ENCODE data around the gene EIF4H. TPM values are rescaled to one million over a fixed set of nuclear protein-coding genes. Genes with fewer than 3 reads are reported as not detected.

The EIF4H gene
- total and polyA plus RNA-seq, 12 donors = 76.2 to 239 (median 191) TPM

DNA sequence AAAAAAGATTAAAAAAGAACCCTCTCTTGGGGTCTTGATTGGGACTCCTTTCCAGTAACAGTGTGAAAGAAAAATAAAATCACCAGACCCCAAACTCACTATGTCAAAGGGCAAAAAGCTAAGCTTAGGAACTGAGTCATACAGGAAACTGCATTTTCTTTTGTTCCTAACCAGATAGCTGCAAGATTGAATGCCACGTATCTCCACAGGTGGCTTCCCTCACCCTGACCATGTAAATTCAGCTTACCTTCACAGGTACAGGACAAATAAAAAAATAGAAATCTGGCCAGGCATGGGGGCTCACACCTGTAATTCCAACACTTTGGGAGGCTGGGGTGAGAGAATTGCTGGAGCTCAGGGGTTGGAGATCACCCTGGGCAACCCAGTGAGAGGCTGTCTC is 32.5 kb upstream of the EIF4H start:
- DNase-seq (no peak), ATAC-seq (no peak)
- H3K4me1 ChIP-seq = peaks cover 0 to 3% (median 0%) of the 10 kb centered on the region in 9 donors
- no peak overlapping the region for H3K4me3 ChIP-seq
- 45 to 67% methylated on average over 1 of the region's 1 CpG for WGBS, 2 donors
- intact Hi-C loops (cut with DNase I) = no loop called here
- H3K36me3 ChIP-seq = no peaks in the 10 kb centered on the region
- H3K27me3 ChIP-seq = no peaks in the 10 kb centered on the region
- TF ChIP-seq, protein P1, sequence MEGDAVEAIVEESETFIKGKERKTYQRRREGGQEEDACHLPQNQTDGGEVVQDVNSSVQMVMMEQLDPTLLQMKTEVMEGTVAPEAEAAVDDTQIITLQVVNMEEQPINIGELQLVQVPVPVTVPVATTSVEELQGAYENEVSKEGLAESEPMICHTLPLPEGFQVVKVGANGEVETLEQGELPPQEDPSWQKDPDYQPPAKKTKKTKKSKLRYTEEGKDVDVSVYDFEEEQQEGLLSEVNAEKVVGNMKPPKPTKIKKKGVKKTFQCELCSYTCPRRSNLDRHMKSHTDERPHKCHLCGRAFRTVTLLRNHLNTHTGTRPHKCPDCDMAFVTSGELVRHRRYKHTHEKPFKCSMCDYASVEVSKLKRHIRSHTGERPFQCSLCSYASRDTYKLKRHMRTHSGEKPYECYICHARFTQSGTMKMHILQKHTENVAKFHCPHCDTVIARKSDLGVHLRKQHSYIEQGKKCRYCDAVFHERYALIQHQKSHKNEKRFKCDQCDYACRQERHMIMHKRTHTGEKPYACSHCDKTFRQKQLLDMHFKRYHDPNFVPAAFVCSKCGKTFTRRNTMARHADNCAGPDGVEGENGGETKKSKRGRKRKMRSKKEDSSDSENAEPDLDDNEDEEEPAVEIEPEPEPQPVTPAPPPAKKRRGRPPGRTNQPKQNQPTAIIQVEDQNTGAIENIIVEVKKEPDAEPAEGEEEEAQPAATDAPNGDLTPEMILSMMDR (IDR thresholded peaks at IDR 0.05) = no peak
- H3K27ac ChIP-seq = no peak overlapping the region
- peaks cover 0 to 7% (median 0%) of the 10 kb centered on the region in 11 donors for H3K9me3 ChIP-seq

DNA sequence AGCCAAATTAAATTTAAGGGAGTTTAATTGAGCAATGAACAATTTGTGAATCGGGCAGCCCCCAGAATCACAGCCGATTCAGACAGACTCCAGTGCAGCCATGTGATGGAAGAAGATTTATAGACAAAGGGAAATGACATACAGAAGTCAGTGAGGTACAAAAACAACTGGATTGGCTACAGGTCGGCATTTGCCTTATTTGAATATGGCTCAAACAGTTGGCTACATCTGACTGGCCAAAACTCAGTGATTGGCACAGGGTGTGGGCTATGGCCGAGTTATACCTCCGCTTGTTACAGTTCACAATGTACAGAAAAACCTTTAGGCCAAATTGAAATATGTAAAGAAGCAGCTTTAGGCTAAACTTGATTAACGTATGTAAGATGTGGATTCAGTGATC is 30.8 kb upstream of the EIF4H start:
- H3K4me1 ChIP-seq = peaks cover 0 to 3% (median 0%) of the 10 kb centered on the region in 9 donors
- ATAC-seq (no peak), DNase-seq (no peak)
- no peak overlapping the region for H3K27ac ChIP-seq
- no peaks in the 10 kb centered on the region for H3K27me3 ChIP-seq
- WGBS, 2 donors = 81 to 83% methylated on average over 6 of the region's 6 CpGs
- H3K4me3 ChIP-seq = no peak overlapping the region
- TF ChIP-seq, protein P1 (IDR thresholded peaks at IDR 0.05) = no peak
- intact Hi-C loops (cut with DNase I) = no loop called here
- H3K36me3 ChIP-seq = no peaks in the 10 kb centered on the region
- peaks cover 0 to 7% (median 0%) of the 10 kb centered on the region in 11 donors for H3K9me3 ChIP-seq

DNA sequence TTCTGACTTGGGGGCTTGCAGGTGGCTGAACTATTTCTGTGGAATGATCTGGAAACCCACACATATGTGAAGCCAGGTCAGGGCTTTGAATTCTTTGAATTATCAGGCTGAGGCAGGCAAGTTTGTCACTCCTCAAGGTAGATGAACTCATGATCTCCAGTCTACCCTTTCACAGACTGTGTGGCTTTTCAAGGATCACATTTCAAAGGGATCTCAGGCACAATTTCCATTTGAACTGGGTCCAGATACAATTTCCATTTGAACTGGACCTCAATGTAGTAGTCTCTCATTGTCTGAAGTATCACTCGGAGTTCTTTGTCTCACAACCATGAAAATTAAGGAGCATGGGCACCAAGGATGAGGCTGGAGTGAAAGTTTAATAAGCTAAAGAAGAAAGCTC is 25.7 kb upstream of the EIF4H start:
- DNase-seq (no peak), ATAC-seq (no peak)
- peaks cover 0 to 7% (median 0%) of the 10 kb centered on the region in 11 donors for H3K9me3 ChIP-seq
- no peak overlapping the region for H3K4me3 ChIP-seq
- no peak overlapping the region for H3K27ac ChIP-seq
- TF ChIP-seq, protein P1 (IDR thresholded peaks at IDR 0.05) = no peak
- peaks cover 0 to 3% (median 0%) of the 10 kb centered on the region in 9 donors for H3K4me1 ChIP-seq
- no peaks in the 10 kb centered on the region for H3K36me3 ChIP-seq
- no peaks in the 10 kb centered on the region for H3K27me3 ChIP-seq
- WGBS, 2 donors = 93 to 97% methylated on average over 1 of the region's 1 CpG
- intact Hi-C loops (cut with DNase I) = no loop called here

DNA sequence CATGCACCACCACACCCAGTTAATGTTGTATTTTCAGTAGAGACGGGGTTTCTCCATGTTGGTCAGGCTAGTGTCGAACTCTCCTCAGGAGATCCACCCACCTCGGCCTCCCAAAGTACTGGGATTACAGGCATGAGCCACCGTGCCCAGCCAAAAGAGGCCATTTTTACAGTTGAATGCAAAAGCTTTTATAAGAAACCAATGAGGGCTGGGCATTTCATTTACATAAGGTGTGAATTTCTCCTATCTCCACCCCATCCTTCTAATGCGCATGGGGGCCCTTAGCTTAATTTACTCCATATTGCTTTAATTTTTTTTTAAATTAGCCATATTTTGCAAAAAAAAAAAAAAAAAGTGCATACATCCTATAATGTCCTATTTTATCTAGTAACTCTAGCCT is 25.1 kb upstream of the EIF4H start:
- DNase-seq (no peak), ATAC-seq (no peak)
- no peak overlapping the region for H3K27ac ChIP-seq
- peaks cover 0 to 8% (median 0%) of the 10 kb centered on the region in 9 donors for H3K4me1 ChIP-seq
- no peak overlapping the region for H3K4me3 ChIP-seq
- no peaks in the 10 kb centered on the region for H3K36me3 ChIP-seq
- H3K27me3 ChIP-seq = no peaks in the 10 kb centered on the region
- intact Hi-C loops (cut with DNase I) = no loop called here
- WGBS, 2 donors = 96 to 99% methylated on average over 5 of the region's 5 CpGs
- peaks cover 0 to 7% (median 0%) of the 10 kb centered on the region in 11 donors for H3K9me3 ChIP-seq
- TF ChIP-seq, protein P1 (IDR thresholded peaks at IDR 0.05) = no peak
